ENCODE measurements around the gene APBA1.

DNA sequence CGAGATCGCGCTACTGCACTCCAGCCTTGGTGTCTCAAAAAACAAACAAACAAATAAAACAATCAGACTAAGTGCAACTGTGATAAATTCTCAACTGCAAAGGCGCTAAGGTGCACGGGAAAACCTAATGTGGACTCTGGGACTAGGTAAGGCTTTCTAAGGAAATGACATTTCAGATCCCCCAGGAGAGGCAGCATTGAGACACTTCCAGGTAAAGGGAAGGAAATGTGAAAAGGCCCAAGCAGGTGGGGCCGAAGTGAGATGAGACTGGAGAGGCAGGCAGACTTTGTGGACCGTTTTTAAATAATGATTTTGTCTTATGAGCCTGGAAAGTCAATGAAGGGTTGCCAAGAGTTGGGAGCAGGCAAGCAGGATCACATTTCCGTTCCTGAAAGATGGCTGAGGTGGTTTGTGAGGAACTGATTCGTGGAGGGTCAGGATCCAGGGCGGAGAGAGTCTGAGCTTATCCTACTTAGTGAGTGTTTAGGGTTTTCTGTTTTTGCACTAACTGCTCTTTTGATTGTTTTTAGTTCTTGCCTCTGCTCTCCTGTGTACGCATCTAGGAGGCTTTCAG, 2.0 kb upstream of the APBA1 start:
- TF ChIP-seq, protein P1, sequence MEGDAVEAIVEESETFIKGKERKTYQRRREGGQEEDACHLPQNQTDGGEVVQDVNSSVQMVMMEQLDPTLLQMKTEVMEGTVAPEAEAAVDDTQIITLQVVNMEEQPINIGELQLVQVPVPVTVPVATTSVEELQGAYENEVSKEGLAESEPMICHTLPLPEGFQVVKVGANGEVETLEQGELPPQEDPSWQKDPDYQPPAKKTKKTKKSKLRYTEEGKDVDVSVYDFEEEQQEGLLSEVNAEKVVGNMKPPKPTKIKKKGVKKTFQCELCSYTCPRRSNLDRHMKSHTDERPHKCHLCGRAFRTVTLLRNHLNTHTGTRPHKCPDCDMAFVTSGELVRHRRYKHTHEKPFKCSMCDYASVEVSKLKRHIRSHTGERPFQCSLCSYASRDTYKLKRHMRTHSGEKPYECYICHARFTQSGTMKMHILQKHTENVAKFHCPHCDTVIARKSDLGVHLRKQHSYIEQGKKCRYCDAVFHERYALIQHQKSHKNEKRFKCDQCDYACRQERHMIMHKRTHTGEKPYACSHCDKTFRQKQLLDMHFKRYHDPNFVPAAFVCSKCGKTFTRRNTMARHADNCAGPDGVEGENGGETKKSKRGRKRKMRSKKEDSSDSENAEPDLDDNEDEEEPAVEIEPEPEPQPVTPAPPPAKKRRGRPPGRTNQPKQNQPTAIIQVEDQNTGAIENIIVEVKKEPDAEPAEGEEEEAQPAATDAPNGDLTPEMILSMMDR (IDR thresholded peaks at IDR 0.05; ENCODE audit: insufficient read depth, low read length, poor library complexity, severe bottlenecking), result no peak
- TF ChIP-seq EZH2phosphoT487 (conservative IDR thresholded peaks at IDR 0.05; ENCODE audit: low read length), result no peak

Measured in SU-DHL-6 (cell line).